Stimulated activated CD8-positive, alpha-beta memory T cell treated with anti-CD3 and anti-CD28 coated beads, Interleukin-12 subunit alpha, Interleukin-12 subunit beta, amount 100 ng/mL, for 24 hours (primary cell): Measurements from ENCODE around the gene TRAF7.

Experiments
- DNase-seq: peaks from one replicate; pipeline ENCODE4 v3.0.0-alpha.2; 2020; ENCODE audit errors: extremely low read depth

The TRAF7 gene

GRCh38 chr16:2181952-2182351, 26.4 kb downstream of the TRAF7 start:
- no peak for DNase-seq

GRCh38 chr16:2183671-2184070, 28.1 kb downstream of the TRAF7 start:
- DNase-seq = no peak

- DNase-seq = no peak
Measured at GRCh38 chr16:2184346-2184745, 28.8 kb downstream of the TRAF7 start.

GRCh38 chr16:2184962-2185361, 29.4 kb downstream of the TRAF7 start:
- DNase-seq = no peak

GRCh38 chr16:2186064-2186463, 30.5 kb downstream of the TRAF7 start:
- DNase-seq = no peak

- no peak for DNase-seq
Measured at GRCh38 chr16:2186505-2186904, 30.9 kb downstream of the TRAF7 start.

GRCh38 chr16:2187212-2187611, 31.6 kb downstream of the TRAF7 start:
- no peak for DNase-seq

- DNase-seq = no peak
Measured at GRCh38 chr16:2188395-2188794, 32.8 kb downstream of the TRAF7 start.

GRCh38 chr16:2189252-2189893, 33.8 kb downstream of the TRAF7 start:
- DNase-seq = no peak

GRCh38 chr16:2190002-2190658, 34.5 kb downstream of the TRAF7 start:
- DNase-seq = no peak

GRCh38 chr16:2190659-2191445, 35.3 kb downstream of the TRAF7 start:
- DNase-seq = no peak

- no peak for DNase-seq
Measured at GRCh38 chr16:2191446-2191706, 35.8 kb downstream of the TRAF7 start.

GRCh38 chr16:2194166-2194834, 38.7 kb downstream of the TRAF7 start:
- no peak for DNase-seq

GRCh38 chr16:2194852-2195321, 39.3 kb downstream of the TRAF7 start:
- DNase-seq = no peak

GRCh38 chr16:2195322-2196161, 40.0 kb downstream of the TRAF7 start:
- DNase-seq = no peak

GRCh38 chr16:2196162-2196980, 40.8 kb downstream of the TRAF7 start, which contains the start of gene CASKIN1:
Gene CASKIN1, minus strand, starts transcription at chr16:2196605. Its CDS starts 173 bp downstream, at chr16:2196432.
- no peak for DNase-seq

- DNase-seq = no peak
Measured at GRCh38 chr16:2196981-2197511, 41.5 kb downstream of the TRAF7 start.

GRCh38 chr16:2197765-2198164, 42.2 kb downstream of the TRAF7 start:
- no peak for DNase-seq

GRCh38 chr16:2198283-2198682, 42.7 kb downstream of the TRAF7 start:
- DNase-seq = no peak

- no peak for DNase-seq
Measured at GRCh38 chr16:2199095-2199494, 43.5 kb downstream of the TRAF7 start.
